H1 (cell line): ENCODE data around the gene LITAFD. TPM values are rescaled to one million over a fixed set of nuclear protein-coding genes. Genes with fewer than 3 reads are reported as not detected.

ENCODE experiments used
- YY1 ChIP-seq: IDR thresholded peaks from 2 replicates; pipeline ENCODE4 v1.6.1; 2011; ENCODE audit warnings: low read depth, mild to moderate bottlenecking, low read length
- polyA plus RNA-seq, 7 experiments: library from polyadenylated mRNA; depleted of rRNA in 3 of 7; stranded (reverse) in 5 of 7; unstranded in 2 of 7; fragments of >200 nt in 5 of 7; fragments of 200-250 nt in 2 of 7; gene quantifications; 1 replicate in 5 of 7; 2 replicates in 1 of 7; 4 replicates in 1 of 7; pipeline versions ENCODE4 v1.2.1 to v1.2.3, GENCODE V29; 2011 to 2013; ENCODE audit warnings: missing spikeins in 2 of 7, mixed read lengths in 2 of 7
- total RNA-seq: library from RNA; stranded (reverse); fragmentation: NEBNext Ultra II Directional; extraction: Animal tissue kit (Norgen Biotek cat#: 25700); gene quantifications from 2 replicates; pipeline ENCODE4 v1.2.1, GENCODE V29; 2021

The LITAFD gene
- total and polyA plus RNA-seq, 2 of the 8 experiments (the other 6 are each of a cell fraction or from before 2014, with no cell fraction given), result not detected

DNA sequence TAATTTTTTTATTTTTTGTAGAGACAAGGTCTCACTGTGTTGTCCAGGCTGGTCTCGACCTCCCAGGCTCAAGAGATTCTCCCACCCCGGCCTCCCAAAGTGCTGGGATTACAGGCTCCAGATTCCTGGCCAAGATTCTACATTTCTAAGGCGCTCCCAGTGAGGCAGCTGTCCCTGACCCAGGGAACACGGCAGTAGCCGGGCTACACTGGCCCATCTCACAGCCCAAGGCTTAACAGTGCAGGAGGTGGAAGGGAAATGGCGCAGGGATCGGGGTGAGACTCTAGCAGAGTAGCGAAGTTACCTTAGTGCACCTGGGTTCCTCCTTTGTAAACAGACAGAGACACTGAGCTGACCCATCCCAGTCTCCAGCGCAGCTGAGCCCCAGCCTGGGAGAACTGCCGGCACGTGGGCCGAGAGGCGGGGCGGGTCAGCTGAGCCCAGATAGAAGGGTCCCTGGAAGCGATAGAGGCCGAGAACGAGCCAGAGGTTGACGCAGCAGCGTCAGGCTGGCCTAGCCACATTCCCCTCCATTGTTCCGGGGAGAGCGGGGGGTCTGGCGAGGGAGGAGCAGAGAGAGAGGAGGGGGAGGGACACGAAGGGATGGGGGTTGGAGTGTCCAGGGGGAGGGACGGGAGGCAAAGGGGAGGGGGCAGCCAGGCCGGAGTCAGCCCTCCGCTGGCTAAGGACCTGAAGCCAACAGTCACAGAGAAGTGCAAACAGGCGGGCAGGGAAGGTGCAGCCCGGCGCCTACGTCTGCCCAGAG lies 15.8 kb upstream of the LITAFD start (continued):
- 0 out of 2 replicates have a peak, but pooled peaks have one; percentile 47 for TF ChIP-seq YY1
